HepG2 (cell line): ENCODE data around the gene AUTS2.

Experiments
- CTCF ChIP-seq: sonication (generic); formaldehyde crosslinking; IDR thresholded peaks from 2 replicates; pipeline ENCODE4 v1.5.0; 2020; ENCODE audit warnings: mild to moderate bottlenecking, missing genetic modification reagents, moderate library complexity
- EZH2 ChIP-seq: conservative IDR thresholded peaks from 2 replicates; pipeline ENCODE4 v1.6.1; 2012; ENCODE audit warnings: mild to moderate bottlenecking, low read depth, low read length, moderate library complexity
- PREB ChIP-seq: sonication (generic); formaldehyde crosslinking; IDR thresholded peaks from 2 replicates; pipeline ENCODE4 v1.4.0; 2020; ENCODE audit warnings: missing genetic modification reagents
- SMC3 ChIP-seq: IDR thresholded peaks from 2 replicates; pipeline ENCODE4 v1.6.1; 2011; ENCODE audit warnings: low read length, improper control_type of control experiment
- ZNF367 ChIP-seq: sonication (generic); formaldehyde crosslinking; IDR thresholded peaks from 2 replicates; pipeline ENCODE4 v1.4.0; 2020; ENCODE audit warnings: missing genetic modification reagents, borderline replicate concordance
- ZNF713 ChIP-seq: sonication (generic); formaldehyde crosslinking; IDR thresholded peaks from 2 replicates; pipeline ENCODE4 v1.4.0; 2020; ENCODE audit warnings: mild to moderate bottlenecking, missing genetic modification reagents

- TF ChIP-seq ZNF367 (no peak), ZNF713 (CRISPR knock-in tag) (no peak), EZH2 (no peak), CTCF (CRISPR knock-in tag) (no peak), PREB (no peak), SMC3 (no peak)
Observed at GRCh38 chr7:69591805-69592204, 6.5 kb upstream of the AUTS2 start.
